H9 (cell line): ENCODE measurements around the gene GXYLT1. TPM values are rescaled to one million over a fixed set of nuclear protein-coding genes. Genes with fewer than 3 reads are reported as not detected.

Experiments used
- DNase-seq: peaks from one replicate; pipeline ENCODE4 v3.0.0-alpha.2; 2017
- H2AFZ ChIP-seq: one replicate; pipeline ENCODE4 v1.6.1; 2013; ENCODE audit warnings: mild to moderate bottlenecking, low read length, control low read depth, moderate library complexity
- H2AK5ac ChIP-seq: 2 replicates; pipeline ENCODE4 v1.6.1; 2013; ENCODE audit warnings: low read length, control low read depth, mixed read lengths; ENCODE audit not compliant: insufficient read length
- H2BK120ac ChIP-seq: one replicate; pipeline ENCODE4 v1.6.1; 2013; ENCODE audit warnings: low read depth, mild to moderate bottlenecking, low read length, control low read depth, inconsistent platforms; ENCODE audit not compliant: poor library complexity, severe bottlenecking
- H2BK12ac ChIP-seq: 2 replicates; pipeline ENCODE4 v1.6.1; 2013; ENCODE audit warnings: low read length, control low read depth, mixed read lengths, low read depth; ENCODE audit not compliant: insufficient read length
- H2BK15ac ChIP-seq: 2 replicates; pipeline ENCODE4 v1.6.1; 2013; ENCODE audit warnings: low read depth, low read length, control low read depth
- H2BK20ac ChIP-seq: one replicate; pipeline ENCODE4 v1.6.1; 2013; ENCODE audit warnings: low read depth, mild to moderate bottlenecking, low read length, control low read depth, inconsistent platforms; ENCODE audit not compliant: poor library complexity, severe bottlenecking
- H2BK5ac ChIP-seq: 2 replicates; pipeline ENCODE4 v1.6.1; 2013; ENCODE audit warnings: low read length, control low read depth, mixed read lengths; ENCODE audit not compliant: insufficient read length
- H3K14ac ChIP-seq: 2 replicates; pipeline ENCODE4 v1.6.1; 2013; ENCODE audit warnings: low read length, control low read depth; ENCODE audit not compliant: insufficient read depth
- H3K18ac ChIP-seq: 2 replicates; pipeline ENCODE4 v1.6.1; 2013; ENCODE audit warnings: low read depth, mild to moderate bottlenecking, mixed read lengths, low read length, control low read depth; ENCODE audit not compliant: insufficient read length
- H3K23ac ChIP-seq: 2 replicates; pipeline ENCODE4 v1.6.1; 2013; ENCODE audit warnings: low read length, control low read depth, mixed read lengths, low read depth; ENCODE audit not compliant: insufficient read length
- H3K23me2 ChIP-seq: 2 replicates; pipeline ENCODE4 v1.6.1; 2013; ENCODE audit warnings: low read depth, mild to moderate bottlenecking, mixed read lengths, low read length, control low read depth; ENCODE audit not compliant: insufficient read length, poor library complexity, severe bottlenecking
- H3K27ac ChIP-seq: 2 replicates; pipeline ENCODE4 v1.5.1; 2013; ENCODE audit warnings: low read length, control low read depth, mixed read lengths, low read depth; ENCODE audit not compliant: insufficient read length
- H3K27me3 ChIP-seq: 2 replicates; pipeline ENCODE4 v1.6.1; 2013; ENCODE audit warnings: low read length, control low read depth, inconsistent platforms; ENCODE audit not compliant: insufficient read depth
- H3K4ac ChIP-seq: 2 replicates; pipeline ENCODE4 v1.6.1; 2013; ENCODE audit warnings: low read depth, mild to moderate bottlenecking, control low read depth, inconsistent platforms, low read length, moderate library complexity
- H3K4me1 ChIP-seq: 2 replicates; pipeline ENCODE4 v1.6.1; 2013; ENCODE audit warnings: low read length, control low read depth, inconsistent platforms; ENCODE audit not compliant: insufficient read depth
- H3K4me2 ChIP-seq: 2 replicates; pipeline ENCODE4 v1.6.1; 2013; ENCODE audit warnings: low read length, control low read depth, mixed read lengths; ENCODE audit not compliant: insufficient read length, insufficient read depth
- H3K56ac ChIP-seq: 2 replicates; pipeline ENCODE4 v1.6.1; 2013; ENCODE audit warnings: low read depth, mild to moderate bottlenecking, mixed read lengths, low read length, control low read depth; ENCODE audit not compliant: insufficient read length
- H3K79me1 ChIP-seq: 2 replicates; pipeline ENCODE4 v1.6.1; 2013; ENCODE audit warnings: low read depth, mild to moderate bottlenecking, moderate library complexity, low read length, control low read depth, inconsistent platforms; ENCODE audit not compliant: insufficient read depth, poor library complexity, severe bottlenecking
- H3K79me2 ChIP-seq: 2 replicates; pipeline ENCODE4 v1.6.1; 2013; ENCODE audit warnings: low read length, control low read depth, inconsistent platforms; ENCODE audit not compliant: insufficient read depth
- H3K9ac ChIP-seq: 2 replicates; pipeline ENCODE4 v1.6.1; 2013; ENCODE audit warnings: low read length, control low read depth, mixed read lengths; ENCODE audit not compliant: insufficient read length; ENCODE audit errors: extremely low read depth
- H3K9me3 ChIP-seq: one replicate; pipeline ENCODE4 v1.6.1; 2013; ENCODE audit warnings: low read depth, low read length, inconsistent platforms; ENCODE audit not compliant: control insufficient read depth
- H3T11ph ChIP-seq: one replicate; pipeline ENCODE4 v1.6.1; 2013; ENCODE audit warnings: mild to moderate bottlenecking, low read length, control low read depth, inconsistent platforms
- H4K20me1 ChIP-seq: one replicate; pipeline ENCODE4 v1.6.1; 2013; ENCODE audit not compliant: control insufficient read depth, insufficient read length, insufficient read depth
- H4K5ac ChIP-seq: 2 replicates; pipeline ENCODE4 v1.6.1; 2013; ENCODE audit warnings: low read depth, mild to moderate bottlenecking, mixed read lengths, low read length, control low read depth; ENCODE audit not compliant: insufficient read length
- H4K8ac ChIP-seq: replicated peaks from 2 replicates; pipeline ENCODE4 v1.6.1; 2013; ENCODE audit warnings: low read length, control low read depth, mixed read lengths, low read depth; ENCODE audit not compliant: insufficient read length
- H4K91ac ChIP-seq: 2 replicates; pipeline ENCODE4 v1.6.1; 2013; ENCODE audit warnings: low read depth, mild to moderate bottlenecking, moderate library complexity, mixed read lengths, low read length, control low read depth; ENCODE audit not compliant: insufficient read length
- H3K27ac Mint-ChIP-seq, 3 experiments: 2 replicates in 2 of 3; 3 replicates in 1 of 3; pipeline ENCODE4 v1.8.0; 2020 to 2021; ENCODE audit warnings: mixed read lengths in 3 of 3, mild to moderate bottlenecking in 1 of 3, moderate library complexity in 1 of 3
- H3K27me3 Mint-ChIP-seq: 2 replicates; pipeline ENCODE4 v1.8.0; 2021; ENCODE audit warnings: low read depth, mild to moderate bottlenecking, moderate library complexity, mixed read lengths
- H3K36me3 Mint-ChIP-seq, 3 experiments: 2 replicates in 2 of 3; 3 replicates in 1 of 3; pipeline ENCODE4 v1.8.0; 2020 to 2021; ENCODE audit warnings: low read depth in 3 of 3, mixed read lengths in 3 of 3; ENCODE audit not compliant: insufficient read depth in 1 of 3
- H3K4me1 Mint-ChIP-seq, 2 experiments: 2 replicates each; pipeline ENCODE4 v1.8.0; 2020; ENCODE audit warnings: mixed read lengths in 2 of 2
- H3K4me3 Mint-ChIP-seq, 2 experiments: 2 replicates in 1 of 2; 3 replicates in 1 of 2; pipeline ENCODE4 v1.8.0; 2020 to 2021; ENCODE audit warnings: mild to moderate bottlenecking in 2 of 2, mixed read lengths in 2 of 2, moderate library complexity in 1 of 2
- H3K9me3 Mint-ChIP-seq, 2 experiments: 2 replicates in 1 of 2; 3 replicates in 1 of 2; pipeline ENCODE4 v1.8.0; 2020; ENCODE audit warnings: mild to moderate bottlenecking in 2 of 2, mixed read lengths in 2 of 2, moderate library complexity in 1 of 2
- CTCF ChIP-seq: fragments of 200-600 bp; sonication (generic); conservative IDR thresholded peaks from 3 replicates; pipeline ENCODE4 v1.8.0; 2021; ENCODE audit warnings: antibody characterized with exemption, mild to moderate bottlenecking
- WGBS: extraction: QIAGEN DNeasy Blood & Tissue Kit; methylation state at CpG from one replicate; pipeline ENCODE4 v1.1.7; 2013; ENCODE audit warnings: missing lambda C conversion rate, low lambda C conversion rate, mixed read lengths; ENCODE audit not compliant: insufficient read length; ENCODE audit errors: extremely low coverage; 5-methylcytosine and 5-hydroxymethylcytosine counted together
- total RNA-seq: library from RNA; stranded (reverse); gene quantifications from 2 replicates; pipeline ENCODE4 v1.2.1, GENCODE V29; 2021

The GXYLT1 gene
- total RNA-seq, 1 experiment from 2014 or later, result 14.5 TPM

DNA sequence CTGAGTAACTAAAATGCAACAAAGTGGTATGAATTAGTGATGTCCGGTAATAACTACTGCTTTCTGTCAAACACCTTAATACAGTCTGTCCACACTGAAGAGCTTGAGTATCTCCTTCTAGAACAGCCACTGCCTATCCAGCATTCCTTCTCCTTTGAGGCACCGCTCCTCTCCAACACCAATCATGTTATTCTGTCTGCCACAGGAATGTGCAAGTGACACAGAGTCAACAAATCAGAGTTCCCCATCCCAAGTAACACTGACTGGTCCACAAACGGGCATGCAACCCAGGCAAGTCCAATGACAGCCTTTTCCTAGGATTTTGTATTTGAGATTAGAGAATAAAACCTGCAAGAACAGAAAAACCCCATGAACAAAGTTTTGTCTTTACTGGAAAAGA, 3.8 kb downstream of the GXYLT1 start:
- Mint-ChIP-seq H3K27me3 (peaks cover 17% of the 10 kb centered on the region), H3K4me3 (no peak overlapping the region), H3K27ac (no peak overlapping the region), H3K9me3 (no peaks in the 10 kb centered on the region), H3K36me3 (no peaks in the 10 kb centered on the region; a peak in 1 of 7 replicates), H3K4me1 (peaks cover 22% of the 10 kb centered on the region in 2 experiments)
- H3K23me2 ChIP-seq, result peaks cover 12% of the 10 kb centered on the region
- no peak overlapping the region for H4K8ac ChIP-seq
- H3K27ac ChIP-seq, result no peak overlapping the region
- no peak overlapping the region for H3K18ac ChIP-seq
- no peak overlapping the region for H2AK5ac ChIP-seq
- no peak overlapping the region for H2BK120ac ChIP-seq
- H4K5ac ChIP-seq, result no peak overlapping the region
- H3K9ac ChIP-seq, result no peak overlapping the region
- H3K79me2 ChIP-seq, result peaks cover 5% of the 10 kb centered on the region; the same call in 1 of the 2 replicates
- H2BK5ac ChIP-seq, result no peak overlapping the region
- H3T11ph ChIP-seq, result no peak overlapping the region
- no peaks in the 10 kb centered on the region for H3K27me3 ChIP-seq
- H3K4me2 ChIP-seq, result no peak overlapping the region
- no peak overlapping the region for H3K4ac ChIP-seq
- TF ChIP-seq CTCF, result no peak
- no peak overlapping the region for H3K56ac ChIP-seq
- DNase-seq, result no peak
- WGBS, result no CpG with 5 or more reads among the region's 3 CpGs
- no peak overlapping the region for H3K23ac ChIP-seq
- no peaks in the 10 kb centered on the region for H4K20me1 ChIP-seq
- no peak overlapping the region for H2BK20ac ChIP-seq
- no peak overlapping the region; the same call in 1 of the 2 replicates for H2BK15ac ChIP-seq
- no peaks in the 10 kb centered on the region for H3K9me3 ChIP-seq
- no peak overlapping the region for H2BK12ac ChIP-seq
- no peak overlapping the region for H4K91ac ChIP-seq
- peaks cover 4% of the 10 kb centered on the region for H3K79me1 ChIP-seq
- H3K4me1 ChIP-seq, result peaks cover 4% of the 10 kb centered on the region; the same call in 1 of the 2 replicates
- no peak overlapping the region for H3K14ac ChIP-seq
- H2AFZ ChIP-seq, result no peak overlapping the region
